HFF-Myc (cell line): ENCODE measurements around the gene CCDC68.

Experiments
- DNase-seq: peaks from one replicate; pipeline ENCODE4 v3.0.0-alpha.2; 2011; ENCODE audit warnings: low read depth; ENCODE audit errors: extremely low read depth
- H3K4me3 ChIP-seq: replicated peaks from 2 replicates; pipeline ENCODE4 v1.5.1; 2011; ENCODE audit warnings: low read depth, mild to moderate bottlenecking, control low read depth, low read length
- TF ChIP-seq, protein P1 (sequence below): IDR thresholded peaks from 2 replicates; pipeline ENCODE4 v1.5.1; 2012; ENCODE audit warnings: mild to moderate bottlenecking, low read depth, low read length, control low read depth; ENCODE audit errors: missing control alignments

Gene CCDC68

GRCh38 chr18:54882318-54882717 is 76.9 kb downstream of the CCDC68 start:
- no peak for DNase-seq
- no peak overlapping the region for H3K4me3 ChIP-seq
- TF ChIP-seq, protein P1, sequence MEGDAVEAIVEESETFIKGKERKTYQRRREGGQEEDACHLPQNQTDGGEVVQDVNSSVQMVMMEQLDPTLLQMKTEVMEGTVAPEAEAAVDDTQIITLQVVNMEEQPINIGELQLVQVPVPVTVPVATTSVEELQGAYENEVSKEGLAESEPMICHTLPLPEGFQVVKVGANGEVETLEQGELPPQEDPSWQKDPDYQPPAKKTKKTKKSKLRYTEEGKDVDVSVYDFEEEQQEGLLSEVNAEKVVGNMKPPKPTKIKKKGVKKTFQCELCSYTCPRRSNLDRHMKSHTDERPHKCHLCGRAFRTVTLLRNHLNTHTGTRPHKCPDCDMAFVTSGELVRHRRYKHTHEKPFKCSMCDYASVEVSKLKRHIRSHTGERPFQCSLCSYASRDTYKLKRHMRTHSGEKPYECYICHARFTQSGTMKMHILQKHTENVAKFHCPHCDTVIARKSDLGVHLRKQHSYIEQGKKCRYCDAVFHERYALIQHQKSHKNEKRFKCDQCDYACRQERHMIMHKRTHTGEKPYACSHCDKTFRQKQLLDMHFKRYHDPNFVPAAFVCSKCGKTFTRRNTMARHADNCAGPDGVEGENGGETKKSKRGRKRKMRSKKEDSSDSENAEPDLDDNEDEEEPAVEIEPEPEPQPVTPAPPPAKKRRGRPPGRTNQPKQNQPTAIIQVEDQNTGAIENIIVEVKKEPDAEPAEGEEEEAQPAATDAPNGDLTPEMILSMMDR, result no peak

DNA sequence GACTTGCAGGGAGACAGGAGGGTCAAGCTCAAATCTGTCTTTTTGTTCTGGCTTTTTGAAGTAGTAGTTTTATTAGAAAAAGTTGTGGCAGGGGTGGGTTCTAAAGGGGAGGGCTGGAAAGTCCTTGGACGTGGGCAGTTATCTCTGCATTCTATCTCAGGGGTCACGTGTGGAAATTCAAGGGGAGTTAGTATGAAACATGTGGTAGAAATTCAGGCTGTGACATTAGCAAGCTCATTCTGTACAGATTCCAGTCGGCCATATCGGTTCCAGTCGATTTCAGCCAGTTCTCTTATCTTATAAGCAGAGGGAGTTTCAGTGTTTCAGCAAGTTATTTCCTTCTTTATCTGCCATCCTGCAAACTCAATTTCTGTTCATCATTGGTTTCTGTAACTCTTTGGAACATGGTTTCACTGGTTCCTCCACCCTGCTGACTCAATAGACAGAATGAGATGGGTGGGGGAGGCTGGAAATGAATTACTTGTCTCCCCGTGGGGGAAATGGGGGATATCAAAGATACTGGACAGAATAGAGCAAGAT is 78.0 kb downstream of the CCDC68 start:
- no peak for DNase-seq
- TF ChIP-seq, protein P1, result no peak
- no peak overlapping the region for H3K4me3 ChIP-seq

DNA sequence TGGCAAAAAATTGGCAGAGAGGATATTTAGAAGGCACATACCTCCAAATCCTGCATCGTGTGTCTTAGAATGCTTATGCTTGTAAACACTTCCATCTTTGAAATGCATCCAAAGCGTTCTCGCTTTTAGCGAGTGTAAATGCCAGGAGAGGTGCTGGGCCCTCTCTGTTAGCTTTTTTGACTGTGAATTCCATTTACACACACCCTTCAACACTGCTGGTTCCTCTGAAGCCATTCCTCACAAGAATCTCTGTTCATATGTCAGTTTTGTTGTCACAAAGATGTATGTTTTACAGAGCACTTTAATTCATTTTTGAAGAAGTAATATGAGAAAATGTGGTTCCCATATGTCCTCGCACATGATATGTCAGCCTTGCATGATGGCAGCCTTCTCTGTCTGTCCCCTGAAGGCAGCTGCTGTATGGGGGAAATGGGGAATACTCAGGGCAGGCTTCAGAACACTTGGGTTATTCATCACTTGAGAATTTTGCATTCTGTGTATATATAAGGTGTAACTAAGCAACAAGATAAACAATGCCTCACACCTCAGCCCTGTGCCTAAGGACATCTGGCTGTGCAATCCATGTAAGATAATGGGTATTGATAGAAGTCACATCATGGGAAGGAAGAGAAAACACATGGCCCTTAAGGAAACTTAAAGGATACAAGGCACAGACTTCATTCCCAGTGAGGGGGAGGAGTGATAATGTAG is 78.7 kb downstream of the CCDC68 start:
- DNase-seq, result peak; percentile 75
- no peak overlapping the region for H3K4me3 ChIP-seq
- TF ChIP-seq, protein P1, result no peak

DNA sequence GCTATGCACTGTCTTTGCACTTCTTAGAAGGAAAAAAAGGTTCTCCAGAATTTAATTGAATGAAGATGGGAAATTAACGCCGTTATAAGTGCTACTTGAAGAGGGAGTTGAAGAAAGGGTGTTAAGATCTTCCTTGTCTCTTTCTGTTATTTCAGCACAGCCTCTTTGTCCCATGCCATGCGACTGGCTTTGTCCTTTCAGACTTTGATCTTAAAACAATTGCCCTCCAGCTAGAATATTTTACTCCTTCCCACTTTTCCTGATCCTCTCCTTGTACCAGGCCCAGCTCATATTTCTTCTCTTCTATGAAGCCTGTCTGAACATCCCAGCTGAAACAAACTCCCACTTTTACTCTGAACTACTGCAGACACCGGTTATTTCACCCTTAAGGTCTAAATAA is 79.6 kb downstream of the CCDC68 start:
- H3K4me3 ChIP-seq, result no peak overlapping the region
- no peak for DNase-seq
- TF ChIP-seq, protein P1, result no peak

DNA sequence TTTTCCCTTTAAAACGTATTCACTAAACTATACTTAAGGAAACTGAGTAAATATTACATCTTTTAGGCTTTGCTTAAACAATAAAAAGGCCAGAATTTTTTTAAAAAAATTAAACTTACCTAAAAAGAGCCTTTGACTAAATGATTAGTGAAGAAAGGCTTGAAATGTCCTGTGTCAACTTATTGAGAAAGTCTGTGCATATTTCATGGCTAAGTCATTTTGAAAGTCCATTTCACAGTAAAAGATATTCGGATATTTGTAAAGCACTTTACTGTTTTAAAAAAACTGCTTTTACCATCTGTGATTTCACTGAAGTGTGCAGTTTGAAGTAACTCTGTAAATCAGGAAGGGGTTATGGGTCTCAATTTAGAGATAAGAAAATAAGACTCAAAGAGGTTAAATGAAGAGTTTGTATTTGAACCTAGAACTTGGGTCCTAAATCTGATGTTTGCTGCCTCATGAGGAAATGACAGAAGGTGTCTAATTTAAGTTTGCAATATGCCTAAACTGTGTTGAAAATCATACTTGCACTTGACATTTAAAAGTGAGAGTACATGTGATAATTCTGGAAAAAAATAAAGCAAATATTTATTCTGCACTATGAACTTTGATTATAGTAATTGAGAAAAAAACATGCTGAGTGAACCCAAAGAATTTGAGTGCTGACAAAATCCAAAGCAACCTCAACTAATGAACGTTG is 80.5 kb downstream of the CCDC68 start:
- TF ChIP-seq, protein P1, result no peak
- no peak for DNase-seq
- no peak overlapping the region for H3K4me3 ChIP-seq

DNA sequence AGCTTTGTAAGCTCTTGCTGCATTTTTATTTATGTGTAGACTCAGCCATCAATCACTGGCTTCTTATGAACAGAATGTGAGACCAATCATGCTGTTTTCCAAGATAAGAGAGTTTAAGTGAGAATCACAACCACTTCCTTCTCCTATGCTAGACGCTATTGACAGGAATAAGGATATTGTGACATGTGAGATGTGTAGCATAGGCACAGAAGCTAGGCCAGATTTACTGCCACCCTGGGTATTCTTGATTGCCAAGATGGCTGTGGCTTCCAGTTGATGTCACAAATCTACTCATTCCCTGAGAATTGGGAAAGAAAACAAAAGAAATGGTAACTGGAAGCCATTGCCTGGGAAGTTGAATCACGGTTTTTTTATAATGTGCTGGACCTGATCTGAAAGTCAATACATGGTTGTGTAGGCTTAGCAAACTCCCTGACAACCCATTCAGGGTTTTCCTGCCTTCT is 81.1 kb downstream of the CCDC68 start:
- no peak for DNase-seq
- no peak overlapping the region for H3K4me3 ChIP-seq
- TF ChIP-seq, protein P1, result no peak
